ENCODE data around the gene SLC7A4. TPM values are rescaled to one million over a fixed set of nuclear protein-coding genes. Genes with fewer than 3 reads are reported as not detected.

SLC7A4 gene
- total RNA-seq, 4 donors from 2014 or later: 2.2 to 13.0 (median 5.8) TPM

DNA sequence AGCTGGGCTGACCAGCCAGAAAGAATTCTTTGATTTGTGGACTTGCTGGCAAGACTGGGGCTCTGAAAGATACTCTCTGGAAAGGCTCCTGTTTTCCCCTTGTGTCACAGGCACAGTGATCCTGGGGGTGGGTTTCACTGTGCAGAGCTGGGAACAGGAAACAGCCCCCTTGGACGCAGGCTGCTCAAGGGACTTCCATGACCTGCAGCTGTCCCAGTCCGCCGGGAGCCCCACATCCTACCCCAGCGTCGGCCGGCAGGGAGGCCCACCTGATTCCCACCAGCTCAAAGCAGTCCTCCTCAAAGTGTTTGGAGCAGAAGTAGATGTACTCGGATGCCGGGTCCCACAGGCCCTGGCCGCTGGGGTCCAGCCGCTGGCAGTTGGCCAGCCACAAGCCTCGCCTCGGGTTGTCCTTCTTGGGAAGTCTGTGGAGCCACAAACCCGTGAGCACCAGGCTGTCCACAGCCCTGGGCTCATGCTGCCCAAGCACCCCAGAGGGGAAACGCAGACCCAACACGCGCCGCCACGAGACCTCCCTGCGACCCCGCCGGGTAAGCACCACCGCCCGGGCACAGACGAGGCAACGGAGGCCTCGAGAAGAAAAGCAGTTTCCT lies 31.3 kb downstream of the SLC7A4 start:
- TF ChIP-seq, protein P1, sequence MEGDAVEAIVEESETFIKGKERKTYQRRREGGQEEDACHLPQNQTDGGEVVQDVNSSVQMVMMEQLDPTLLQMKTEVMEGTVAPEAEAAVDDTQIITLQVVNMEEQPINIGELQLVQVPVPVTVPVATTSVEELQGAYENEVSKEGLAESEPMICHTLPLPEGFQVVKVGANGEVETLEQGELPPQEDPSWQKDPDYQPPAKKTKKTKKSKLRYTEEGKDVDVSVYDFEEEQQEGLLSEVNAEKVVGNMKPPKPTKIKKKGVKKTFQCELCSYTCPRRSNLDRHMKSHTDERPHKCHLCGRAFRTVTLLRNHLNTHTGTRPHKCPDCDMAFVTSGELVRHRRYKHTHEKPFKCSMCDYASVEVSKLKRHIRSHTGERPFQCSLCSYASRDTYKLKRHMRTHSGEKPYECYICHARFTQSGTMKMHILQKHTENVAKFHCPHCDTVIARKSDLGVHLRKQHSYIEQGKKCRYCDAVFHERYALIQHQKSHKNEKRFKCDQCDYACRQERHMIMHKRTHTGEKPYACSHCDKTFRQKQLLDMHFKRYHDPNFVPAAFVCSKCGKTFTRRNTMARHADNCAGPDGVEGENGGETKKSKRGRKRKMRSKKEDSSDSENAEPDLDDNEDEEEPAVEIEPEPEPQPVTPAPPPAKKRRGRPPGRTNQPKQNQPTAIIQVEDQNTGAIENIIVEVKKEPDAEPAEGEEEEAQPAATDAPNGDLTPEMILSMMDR (IDR thresholded peaks at IDR 0.05): no peak
- ATAC-seq (ENCODE audit: low FRiP score): no peak
- no peak for DNase-seq (ENCODE audit: low spot score)

DNA sequence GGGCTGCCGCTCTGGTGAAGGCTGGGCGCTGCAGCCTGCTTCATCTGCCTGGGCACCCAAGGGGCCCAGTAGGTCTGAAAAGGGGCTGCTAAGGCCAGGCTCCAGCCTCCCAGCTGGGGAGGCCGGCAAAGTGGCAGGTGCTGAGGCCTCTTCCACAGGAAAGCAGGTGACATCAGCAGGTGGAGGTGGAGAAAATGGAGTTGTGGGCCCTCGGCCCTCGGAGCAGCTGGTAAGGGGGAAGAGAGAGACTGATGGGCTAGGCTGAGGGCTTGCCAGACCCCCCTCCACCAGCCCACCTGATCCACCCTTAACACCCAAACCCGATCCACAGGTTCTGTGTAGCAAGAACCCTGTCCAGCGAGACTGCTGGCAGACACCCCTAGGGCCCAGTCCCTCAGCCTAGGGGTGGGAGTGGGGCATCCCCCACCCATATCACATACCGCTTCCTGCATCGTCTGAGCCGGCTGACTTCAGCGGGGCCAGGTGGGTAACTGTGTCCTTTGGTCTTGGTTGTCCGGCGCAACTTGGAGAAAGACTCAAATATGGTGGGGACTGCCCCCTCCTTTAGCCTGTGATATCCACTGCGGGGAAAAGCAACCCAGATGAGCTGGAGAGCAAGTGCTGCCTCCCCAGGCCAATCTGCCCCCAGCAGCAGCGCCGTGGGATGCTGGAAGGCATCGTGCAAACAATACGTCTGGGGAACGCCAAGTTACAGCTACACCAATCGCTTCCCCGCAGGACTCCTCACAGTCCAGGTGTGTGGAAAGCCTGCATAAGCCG lies 32.0 kb downstream of the SLC7A4 start:
- DNase-seq (ENCODE audit: low spot score) (no peak), ATAC-seq (ENCODE audit: low FRiP score) (no peak)
- TF ChIP-seq, protein P1 (IDR thresholded peaks at IDR 0.05): no peak

DNA sequence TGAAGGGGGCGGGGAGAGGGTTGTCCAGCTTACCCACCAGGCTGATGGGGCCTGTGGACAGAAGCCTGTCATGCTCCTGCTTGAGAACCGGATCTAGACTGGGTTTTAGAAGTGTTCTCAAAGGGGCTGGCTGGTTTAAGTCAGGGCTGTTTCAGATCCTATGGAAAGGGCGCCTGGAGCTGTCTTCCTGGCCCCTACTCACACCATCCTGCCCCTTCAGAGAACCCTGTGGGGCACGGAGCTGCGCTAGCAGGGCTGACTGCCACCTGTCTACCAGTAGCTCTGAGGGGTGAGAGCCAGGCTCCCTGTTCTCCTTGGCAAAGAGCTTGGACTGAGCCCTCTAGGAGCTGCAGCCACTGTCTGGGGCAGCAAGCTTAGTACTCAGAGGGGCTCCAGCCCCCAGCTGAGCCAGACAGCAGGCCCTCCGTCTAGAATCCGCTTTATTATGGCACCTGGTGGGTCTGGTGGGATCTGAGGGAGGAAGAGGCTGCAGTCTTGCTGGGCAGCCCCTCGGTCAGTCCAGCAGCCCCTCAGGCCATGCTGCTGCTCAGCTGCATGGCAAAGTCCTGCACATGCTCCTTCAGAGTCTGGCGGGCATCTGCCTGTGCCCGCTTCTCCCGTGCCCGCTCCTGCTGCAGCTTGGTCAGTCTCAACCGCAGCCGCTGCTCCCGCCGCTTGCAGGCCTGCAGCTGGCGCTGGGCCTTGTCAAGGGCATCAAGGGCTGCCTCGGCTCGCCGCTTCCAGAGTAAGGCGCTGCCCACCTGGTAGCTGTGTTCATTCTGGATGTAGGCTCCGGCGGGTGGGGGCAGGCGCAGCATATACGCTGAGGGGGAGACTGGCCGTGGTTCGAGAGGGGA lies 32.8 kb downstream of the SLC7A4 start:
- ATAC-seq (ENCODE audit: low FRiP score): no peak
- TF ChIP-seq, protein P1 (IDR thresholded peaks at IDR 0.05): no peak
- no peak for DNase-seq (ENCODE audit: low spot score)

DNA sequence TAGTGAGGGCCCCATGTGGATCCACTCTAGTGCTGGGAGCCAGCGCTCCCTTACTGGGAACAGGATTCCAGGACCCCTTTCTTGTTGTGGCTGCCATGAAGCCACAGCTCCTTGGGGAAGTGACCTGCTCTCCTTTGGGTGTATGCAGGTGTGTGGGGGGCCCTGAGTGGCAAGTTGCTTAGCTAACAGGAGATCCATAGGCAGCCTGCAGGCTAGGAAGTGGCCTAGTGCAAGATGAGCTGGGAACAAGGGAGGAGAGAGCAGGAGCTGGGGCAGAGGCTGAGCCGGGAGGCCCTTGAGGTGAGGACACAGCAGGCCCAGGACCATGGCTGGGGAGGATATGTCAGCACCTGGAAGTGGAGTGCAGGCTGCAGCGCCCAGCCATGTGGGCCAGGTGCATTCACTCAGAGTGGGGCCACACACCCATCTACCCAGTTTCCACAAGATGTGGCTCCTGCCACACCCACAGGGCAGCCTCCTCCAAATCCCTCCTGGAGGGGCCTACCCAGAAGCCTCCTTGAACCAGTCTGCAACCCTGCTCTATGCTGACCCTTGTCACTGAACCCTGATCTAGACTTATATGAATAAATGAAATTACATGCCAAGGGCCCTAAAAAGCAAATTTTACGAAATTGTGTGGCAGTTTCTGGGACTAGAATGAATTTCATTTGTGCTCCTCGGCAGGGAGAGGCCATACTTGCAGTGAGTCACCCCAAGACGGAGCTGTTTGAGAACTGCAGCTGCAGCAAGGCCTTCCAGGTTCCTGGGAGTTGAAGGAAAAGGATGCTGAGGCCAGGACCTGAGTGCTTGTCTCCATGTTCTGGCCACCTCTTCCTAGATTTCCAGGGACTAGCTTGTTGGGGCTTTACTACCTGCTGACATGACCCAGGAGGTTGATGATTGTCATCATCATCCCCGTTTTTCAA lies 33.7 kb downstream of the SLC7A4 start:
- TF ChIP-seq, protein P1 (IDR thresholded peaks at IDR 0.05): no peak
- DNase-seq (ENCODE audit: low spot score) (no peak), ATAC-seq (ENCODE audit: low FRiP score) (no peak)

DNA sequence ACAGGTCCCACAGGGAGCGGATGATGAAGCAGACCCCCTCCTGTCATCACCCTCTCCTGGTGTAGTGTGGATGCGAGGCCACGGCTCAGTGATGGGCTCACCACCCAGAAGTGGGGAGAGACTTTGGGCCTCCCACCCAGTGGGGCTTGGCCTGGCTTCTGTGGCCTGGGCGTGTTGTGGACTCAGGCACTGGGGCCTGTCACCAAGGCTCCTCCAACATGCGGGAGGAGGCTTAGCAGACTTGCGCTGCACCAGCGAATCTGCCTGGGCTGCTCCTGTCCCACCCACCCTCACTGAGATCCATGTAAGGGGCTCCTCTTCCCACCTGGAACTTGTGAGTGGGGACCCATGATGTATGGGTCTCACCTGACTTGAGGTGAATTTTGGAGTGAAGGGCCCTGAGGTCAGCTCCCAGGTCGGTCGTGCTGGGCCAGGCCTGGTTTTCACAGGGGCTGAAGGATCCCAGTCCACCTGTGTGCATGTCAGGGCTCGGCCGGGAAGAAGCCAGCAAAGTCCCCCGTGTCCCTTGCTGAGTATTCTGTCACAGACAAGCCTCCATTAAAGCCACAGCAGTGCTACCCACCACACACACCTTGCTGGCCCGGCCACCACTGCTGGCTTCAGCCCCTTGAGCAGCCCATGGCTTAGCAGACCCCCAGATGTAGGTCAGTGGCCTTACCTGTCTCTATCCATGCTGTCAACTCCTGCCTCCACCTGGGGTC lies 34.7 kb downstream of the SLC7A4 start:
- no peak for DNase-seq (ENCODE audit: low spot score)
- TF ChIP-seq, protein P1 (IDR thresholded peaks at IDR 0.05): no peak
- ATAC-seq (ENCODE audit: low FRiP score): no peak

All from omental fat pad (tissue), 4 donors.